M059J (cell line): ENCODE results near the gene LOXL4. TPM values are rescaled to one million over a fixed set of nuclear protein-coding genes. Genes with fewer than 3 reads are reported as not detected.

Experiments
- total RNA-seq: library from RNA; depleted of rRNA; stranded (reverse); fragments of >200 nt; shearing (Covaris generic); gene quantifications from 2 replicates; pipeline ENCODE4 v1.2.3, GENCODE V29; 2014; rRNA removed

Gene LOXL4
- total RNA-seq, 1 experiment from 2014 or later = 1.2 TPM

Other genes starting within 250 kb of the LOXL4 start
- gene CRTAC1, start 237.6 kb downstream of the LOXL4 start, total RNA-seq = not detected in 2 replicates
- gene R3HCC1L, start 133.5 kb downstream of the LOXL4 start, total RNA-seq = 8.9 and 14.1 TPM in 2 replicates
- 0.54 and 1.0 TPM in 2 replicates for gene PYROXD2, start 147.0 kb upstream of the LOXL4 start, total RNA-seq
- gene HPS1, start 178.7 kb upstream of the LOXL4 start, total RNA-seq = 31.7 and 32.2 TPM in 2 replicates